ENCODE results near the gene FSD2.
"Not testable (repeated sequence)": the region's sequence is repeated elsewhere in the genome, so short reads cannot be mapped to it uniquely, and the experiment has no call there.

The FSD2 gene

DNA sequence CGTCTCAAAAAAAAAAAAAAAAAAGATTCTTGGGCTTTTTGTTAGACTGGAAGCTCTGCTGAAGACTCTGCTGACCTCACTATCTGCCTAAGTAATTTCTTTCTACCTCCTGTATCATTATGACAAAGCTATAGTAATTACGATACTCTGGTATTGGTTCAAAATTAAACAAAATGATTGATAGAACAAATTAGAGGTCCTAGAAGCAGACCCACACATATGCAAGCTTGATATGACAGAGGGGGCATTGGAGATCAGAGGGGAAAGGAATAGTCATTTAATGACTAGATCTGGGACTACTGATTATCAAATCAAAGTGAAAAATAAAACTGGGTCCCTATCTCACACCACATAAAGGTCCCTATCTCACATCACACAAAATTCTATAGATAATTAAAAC is 74.3 kb downstream of the FSD2 start:
- DNase-seq = no peak

GRCh38 chr15:82730022-82730530 is 75.8 kb downstream of the FSD2 start:
- no peak for DNase-seq

- DNase-seq = no peak
Observed at GRCh38 chr15:82726816-82727215, 79.1 kb downstream of the FSD2 start.

GRCh38 chr15:82715003-82715402 is 90.9 kb downstream of the FSD2 start:
- no peak for DNase-seq

DNA sequence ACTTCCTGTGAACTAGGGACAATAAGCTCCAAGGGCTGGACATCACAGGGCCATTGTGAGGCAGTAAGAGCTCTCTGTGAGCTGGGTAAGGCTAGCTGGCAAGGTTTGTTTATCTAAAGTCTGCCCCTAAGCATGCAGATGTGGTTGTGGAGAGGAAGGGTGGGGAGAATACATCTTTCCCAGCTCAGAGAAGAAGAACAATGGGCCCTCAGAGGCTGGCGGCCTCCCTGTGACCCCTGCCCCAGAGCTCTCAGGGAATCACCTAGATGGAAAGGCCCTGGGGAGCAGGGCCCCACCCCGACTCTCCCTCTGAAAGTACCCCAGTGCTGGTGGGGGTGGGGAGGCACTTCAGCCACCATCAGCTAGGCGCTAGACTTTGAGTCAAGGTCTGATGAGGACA is 91.9 kb downstream of the FSD2 start:
- no peak for DNase-seq

DNA sequence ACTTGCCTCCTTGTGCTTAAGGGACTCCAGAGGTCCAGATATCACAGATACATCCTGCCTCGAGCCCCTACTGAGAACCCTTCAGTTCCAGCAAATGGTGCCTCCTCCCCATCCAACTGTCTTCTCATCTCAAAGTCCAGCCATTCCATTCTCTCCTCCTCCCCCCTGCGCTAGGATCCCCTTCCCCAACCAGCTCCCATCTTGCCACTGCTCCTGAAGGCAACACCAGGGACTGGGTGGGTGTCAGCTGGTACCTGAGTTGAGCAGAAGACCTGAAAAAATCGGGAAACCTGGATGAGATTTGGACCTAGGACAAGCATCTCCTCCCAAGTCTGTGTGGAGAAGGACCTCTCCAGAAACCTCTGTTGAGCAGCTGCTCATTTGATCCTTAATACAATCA is 93.8 kb downstream of the FSD2 start:
- DNase-seq = no peak

DNA sequence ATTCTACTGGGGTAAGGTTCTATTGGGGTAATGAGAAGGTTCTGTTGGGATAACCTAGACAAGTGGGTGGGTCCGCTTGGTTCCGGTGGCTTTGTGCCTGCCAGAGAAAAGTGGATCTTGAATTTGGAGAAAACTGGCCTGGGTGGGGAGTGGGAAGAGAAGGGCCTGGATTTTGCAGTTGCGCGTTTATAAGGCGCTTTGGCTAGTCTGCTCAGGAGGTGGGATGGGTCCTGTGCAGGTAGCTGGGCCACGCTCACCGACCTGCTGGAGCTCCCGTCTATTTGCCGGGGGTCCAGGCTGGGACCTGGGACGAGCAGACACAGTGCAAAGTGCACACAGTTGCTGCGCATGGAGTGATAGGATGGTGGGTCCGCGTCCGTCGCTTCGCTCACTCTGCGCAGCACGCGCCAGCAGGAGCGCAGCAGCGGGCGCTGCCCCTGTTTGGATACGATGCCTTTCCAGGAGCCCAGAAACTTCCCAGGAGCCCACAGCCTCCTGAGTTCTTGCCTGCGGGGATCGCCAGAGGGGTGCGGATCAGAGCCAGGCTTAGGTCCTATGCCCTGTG is 94.9 kb downstream of the FSD2 start:
- DNase-seq = no peak

DNA sequence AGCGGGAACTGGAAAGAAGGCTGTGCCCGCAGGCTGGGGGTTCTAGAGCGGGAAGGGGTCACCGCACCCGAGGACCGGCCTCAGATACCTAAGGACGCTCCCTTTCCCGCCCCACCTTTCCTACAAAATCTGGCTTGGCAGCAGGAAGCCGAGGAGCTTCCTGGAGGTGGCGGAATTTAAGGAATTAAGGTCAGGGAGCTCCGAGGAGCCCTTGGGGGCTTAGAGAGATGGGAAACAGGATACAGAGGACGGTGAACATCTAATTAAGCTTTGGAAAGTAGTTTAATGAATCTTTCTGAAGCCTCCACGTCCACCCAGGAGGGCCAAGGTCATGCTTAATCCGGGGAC is 95.7 kb downstream of the FSD2 start:
- no peak for DNase-seq

DNA sequence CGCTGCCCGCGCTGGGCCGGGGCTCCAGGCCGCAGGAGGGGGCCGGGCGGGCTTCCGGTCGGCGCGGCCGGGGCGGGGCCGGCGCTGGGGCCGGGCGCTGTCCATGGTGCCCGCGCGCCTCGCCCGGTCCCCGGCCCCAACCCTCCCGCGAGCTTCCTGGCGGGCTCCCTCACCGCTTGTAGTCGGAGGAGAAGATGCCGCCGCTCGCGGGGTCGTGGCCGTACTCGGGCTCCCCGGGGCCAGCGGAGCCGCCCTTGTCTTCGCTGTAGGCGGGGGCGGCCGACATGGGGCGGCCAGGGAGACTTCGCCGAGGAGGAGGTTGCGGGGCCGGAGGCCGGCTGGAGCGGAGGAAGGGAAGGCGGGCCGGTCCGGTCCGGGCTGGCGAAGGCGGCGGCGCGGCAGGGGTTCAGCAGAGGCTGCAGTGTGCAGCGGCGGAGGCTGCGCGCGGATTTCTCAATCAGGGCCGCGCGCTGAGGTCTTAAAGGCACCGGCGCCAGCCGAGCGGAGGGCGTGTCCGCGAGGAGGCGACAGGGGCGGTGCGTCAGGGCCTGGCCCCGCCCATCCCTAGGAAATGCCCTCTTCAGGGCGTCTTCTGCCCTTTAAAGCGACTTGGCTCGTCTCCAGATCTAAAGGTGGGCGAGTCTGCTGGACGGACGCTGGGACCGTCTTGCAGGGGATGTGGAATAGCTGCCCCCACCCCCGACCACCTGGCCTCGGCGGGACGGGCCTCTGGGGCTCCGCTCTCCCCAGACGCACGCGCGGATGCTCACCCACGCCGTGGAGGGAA is 96.3 kb downstream of the FSD2 start, which contains the start of gene AP3B2:
AP3B2 (minus strand) TSS at position 455 of the 787 bp plus-strand sequence; CDS start at position 286, 169 bp downstream.
- peak; percentile 69 to 70 for DNase-seq

- DNase-seq = no peak
Observed at GRCh38 chr15:82709081-82709420, 96.8 kb downstream of the FSD2 start.

GRCh38 chr15:82705856-82706255 is 100.0 kb downstream of the FSD2 start:
- not testable (repeated sequence) for DNase-seq
